HEK293T (cell line): Measurements from ENCODE around the gene NDUFS8.

ENCODE experiments used
- CTBP1 ChIP-seq: fragments of 450-650 bp; IDR thresholded peaks from 2 replicates; pipeline ENCODE4 v1.6.1; 2016; ENCODE audit warnings: borderline replicate concordance
- ELF4 ChIP-seq: fragments of 450-650 bp; IDR thresholded peaks from 2 replicates; pipeline ENCODE4 v1.6.1; 2017; ENCODE audit warnings: antibody characterized with exemption
- FOXA1 ChIP-seq: fragments of 450-650 bp; IDR thresholded peaks from 2 replicates; pipeline ENCODE4 v1.6.1; 2016; ENCODE audit warnings: mild to moderate bottlenecking
- FOXK2 ChIP-seq: fragments of 450-650 bp; IDR thresholded peaks from 2 replicates; pipeline ENCODE4 v1.6.1; 2016; ENCODE audit warnings: mild to moderate bottlenecking
- FOXM1 ChIP-seq: fragments of 450-650 bp; IDR thresholded peaks from 2 replicates; pipeline ENCODE4 v1.6.1; 2017; ENCODE audit warnings: mild to moderate bottlenecking, borderline replicate concordance
- HDGF ChIP-seq: fragments of 450-650 bp; IDR thresholded peaks from 2 replicates; pipeline ENCODE4 v1.6.1; 2017; ENCODE audit warnings: antibody characterized with exemption, borderline replicate concordance
- L3MBTL2 ChIP-seq: fragments of 450-650 bp; conservative IDR thresholded peaks from 2 replicates; pipeline ENCODE4 v1.6.1; 2016; ENCODE audit warnings: mild to moderate bottlenecking
- LEF1 ChIP-seq: fragments of 450-650 bp; IDR thresholded peaks from 2 replicates; pipeline ENCODE4 v1.6.1; 2017; ENCODE audit warnings: mild to moderate bottlenecking, borderline replicate concordance
- NFRKB ChIP-seq: fragments of 450-650 bp; IDR thresholded peaks from 2 replicates; pipeline ENCODE4 v1.6.1; 2016; ENCODE audit warnings: mild to moderate bottlenecking, moderate library complexity
- SP1 ChIP-seq: fragments of 450-650 bp; IDR thresholded peaks from 2 replicates; pipeline ENCODE4 v1.6.1; 2017
- SUZ12 ChIP-seq: fragments of 450-650 bp; IDR thresholded peaks from 2 replicates; pipeline ENCODE4 v1.6.1; 2016; ENCODE audit warnings: mild to moderate bottlenecking
- ZNF384 ChIP-seq: fragments of 450-650 bp; IDR thresholded peaks from 2 replicates; pipeline ENCODE4 v1.6.1; 2016

- TF ChIP-seq SUZ12 (no peak), HDGF (no peak), SP1 (no peak), FOXM1 (no peak), LEF1 (no peak), ELF4 (no peak), L3MBTL2 (no peak), NFRKB (no peak), FOXA1 (no peak), ZNF384 (no peak), CTBP1 (no peak), FOXK2 (no peak)
Measured at GRCh38 chr11:68081691-68082090, 51.2 kb downstream of the NDUFS8 start.
